ENCODE results near the gene ENPP7. TPM values are rescaled to one million over a fixed set of nuclear protein-coding genes. Genes with fewer than 3 reads are reported as not detected.
"Not testable (repeated sequence)": the region's sequence is repeated elsewhere in the genome, so short reads cannot be mapped to it uniquely, and the experiment has no call there.

Gene ENPP7
- total and polyA plus RNA-seq, 3 experiments from 2014 or later = 0.11 to 0.26 TPM; not detected in 1

- Histone ChIP-seq H3K9me3 (ENCODE audit: low read length) (no peaks in the 10 kb centered on the region), H3K4me1 (ENCODE audit: insufficient read depth, low read length) (no peaks in the 10 kb centered on the region), H3K4me3 (ENCODE audit: low read length) (no peak overlapping the region), H3K27me3 (ENCODE audit: insufficient read depth, low read length, poor library complexity, severe bottlenecking) (no peaks in the 10 kb centered on the region), H3K36me3 (ENCODE audit: insufficient read depth, low read length) (no peaks in the 10 kb centered on the region), H3K27ac (ENCODE audit: low read depth, low read length) (no peak overlapping the region)
- ChIA-PET CTCF (interaction anchor here (1.0 kb wide), 1 partner anchor 14 kb away, joined by 5 read pairs; no protein-coding TSS in a partner anchor), POLR2A (no interaction called here)
- no peak overlapping the region for H3K4me3 Mint-ChIP-seq
- H3K36me3 Mint-ChIP-seq = no peaks in the 10 kb centered on the region
- DNase-seq = no peak
- no peak overlapping the region for H3K27ac Mint-ChIP-seq
- H3K27me3 Mint-ChIP-seq = peaks cover 4 to 29% of the 10 kb centered on the region in 2 donors
- peaks cover 0 to 1% (median 0%) of the 10 kb centered on the region in 5 donors for H3K9me3 Mint-ChIP-seq
- H3K4me1 Mint-ChIP-seq = no peaks in the 10 kb centered on the region
These were observed 29.6 kb downstream of the ENPP7 start for GRCh38 chr17:79760197-79760906.

GRCh38 chr17:79761894-79762589, 31.3 kb downstream of the ENPP7 start:
- Mint-ChIP-seq H3K4me3 (no peak overlapping the region), H3K9me3 (peaks cover 0 to 1% (median 0%) of the 10 kb centered on the region in 5 donors), H3K36me3 (no peaks in the 10 kb centered on the region), H3K27me3 (peaks cover 2 to 31% of the 10 kb centered on the region in 2 donors), H3K4me1 (no peaks in the 10 kb centered on the region), H3K27ac (no peak overlapping the region)
- no peaks in the 10 kb centered on the region for H3K9me3 ChIP-seq (ENCODE audit: low read length)
- no peak for DNase-seq
- no peaks in the 10 kb centered on the region for H3K4me1 ChIP-seq (ENCODE audit: insufficient read depth, low read length)
- H3K4me3 ChIP-seq (ENCODE audit: low read length) = no peak overlapping the region
- ChIA-PET CTCF (interaction anchor here (0.7 to 0.9 kb wide), 2 partner anchors 20 to 154 kb away, joined by 3 read pairs; no protein-coding TSS in a partner anchor), POLR2A (no interaction called here)
- H3K27me3 ChIP-seq (ENCODE audit: insufficient read depth, low read length, poor library complexity, severe bottlenecking) = no peaks in the 10 kb centered on the region
- H3K27ac ChIP-seq (ENCODE audit: low read depth, low read length) = no peak overlapping the region
- no peaks in the 10 kb centered on the region for H3K36me3 ChIP-seq (ENCODE audit: insufficient read depth, low read length)

- H3K4me3 ChIP-seq (ENCODE audit: low read length) = no peak overlapping the region
- Mint-ChIP-seq H3K9me3 (peaks cover 0 to 3% (median 0%) of the 10 kb centered on the region in 5 donors), H3K36me3 (no peaks in the 10 kb centered on the region), H3K27ac (no peak overlapping the region), H3K4me3 (no peak overlapping the region), H3K4me1 (no peaks in the 10 kb centered on the region), H3K27me3 (peaks cover 17 to 47% of the 10 kb centered on the region in 2 donors)
- peaks cover 4% of the 10 kb centered on the region for H3K27me3 ChIP-seq (ENCODE audit: insufficient read depth, low read length, poor library complexity, severe bottlenecking)
- DNase-seq = no peak
- ChIA-PET CTCF (no interaction called here), POLR2A (no interaction called here)
- no peaks in the 10 kb centered on the region for H3K36me3 ChIP-seq (ENCODE audit: insufficient read depth, low read length)
- H3K4me1 ChIP-seq (ENCODE audit: insufficient read depth, low read length) = no peaks in the 10 kb centered on the region
- no peaks in the 10 kb centered on the region for H3K9me3 ChIP-seq (ENCODE audit: low read length)
- no peak overlapping the region for H3K27ac ChIP-seq (ENCODE audit: low read depth, low read length)
These were observed 35.0 kb downstream of the ENPP7 start for GRCh38 chr17:79765708-79766107.

- H3K9me3 Mint-ChIP-seq = peaks cover 0 to 2% (median 0%) of the 10 kb centered on the region in 5 donors
- no peak overlapping the region for H3K4me3 Mint-ChIP-seq
- H3K27me3 Mint-ChIP-seq = peaks cover 25 to 56% of the 10 kb centered on the region in 2 donors
- ChIA-PET CTCF (no interaction called here), POLR2A (no interaction called here)
- H3K27ac Mint-ChIP-seq = no peak overlapping the region
- Histone ChIP-seq H3K4me3 (ENCODE audit: low read length) (no peak overlapping the region), H3K36me3 (ENCODE audit: insufficient read depth, low read length) (no peaks in the 10 kb centered on the region), H3K9me3 (ENCODE audit: low read length) (no peaks in the 10 kb centered on the region), H3K27ac (ENCODE audit: low read depth, low read length) (no peak overlapping the region), H3K4me1 (ENCODE audit: insufficient read depth, low read length) (no peaks in the 10 kb centered on the region), H3K27me3 (ENCODE audit: insufficient read depth, low read length, poor library complexity, severe bottlenecking) (peaks cover 4% of the 10 kb centered on the region)
- no peaks in the 10 kb centered on the region for H3K4me1 Mint-ChIP-seq
- H3K36me3 Mint-ChIP-seq = no peaks in the 10 kb centered on the region
- no peak for DNase-seq
These were observed 39.1 kb downstream of the ENPP7 start for GRCh38 chr17:79769570-79770506.

- no peak overlapping the region for H3K4me3 ChIP-seq (ENCODE audit: low read length)
- H3K36me3 ChIP-seq (ENCODE audit: insufficient read depth, low read length) = no peaks in the 10 kb centered on the region
- H3K27ac ChIP-seq (ENCODE audit: low read depth, low read length) = no peak overlapping the region
- ChIA-PET CTCF (no interaction called here), POLR2A (no interaction called here)
- Mint-ChIP-seq H3K27me3 (peaks cover 25 to 61% of the 10 kb centered on the region in 2 donors), H3K9me3 (peaks cover 0 to 2% (median 0%) of the 10 kb centered on the region in 5 donors), H3K4me3 (no peak overlapping the region), H3K4me1 (no peaks in the 10 kb centered on the region), H3K36me3 (no peaks in the 10 kb centered on the region), H3K27ac (no peak overlapping the region)
- H3K27me3 ChIP-seq (ENCODE audit: insufficient read depth, low read length, poor library complexity, severe bottlenecking) = peaks cover 10% of the 10 kb centered on the region
- no peaks in the 10 kb centered on the region for H3K4me1 ChIP-seq (ENCODE audit: insufficient read depth, low read length)
- DNase-seq = no peak
- H3K9me3 ChIP-seq (ENCODE audit: low read length) = no peaks in the 10 kb centered on the region
These were observed 40.5 kb downstream of the ENPP7 start for GRCh38 chr17:79771276-79771675.

GRCh38 chr17:79772726-79773125, 42.0 kb downstream of the ENPP7 start:
- peaks cover 32 to 64% of the 10 kb centered on the region in 2 donors for H3K27me3 Mint-ChIP-seq
- POLR2A ChIA-PET, H3K36me3 Mint-ChIP-seq: not testable (repeated sequence)

GRCh38 chr17:79774561-79774975, 43.8 kb downstream of the ENPP7 start:
- Mint-ChIP-seq H3K27me3 (peaks cover 33 to 62% of the 10 kb centered on the region in 2 donors), H3K4me3 (no peak overlapping the region), H3K4me1 (peaks cover 7 to 21% (median 20%) of the 10 kb centered on the region in 3 donors), H3K36me3 (no peaks in the 10 kb centered on the region), H3K9me3 (peaks cover 0 to 2% (median 0%) of the 10 kb centered on the region in 5 donors), H3K27ac (peak overlapping the region in 1 of 8 donors; percentile 18)
- no peak overlapping the region for H3K27ac ChIP-seq (ENCODE audit: low read depth, low read length)
- no peak for DNase-seq
- no peak overlapping the region for H3K4me3 ChIP-seq (ENCODE audit: low read length)
- POLR2A ChIA-PET = no interaction called here
- CTCF ChIA-PET = interaction anchor here (1.9 kb wide), 1 partner anchor 33 kb away, joined by 6 read pairs; no protein-coding TSS in a partner anchor
- H3K4me1 ChIP-seq (ENCODE audit: insufficient read depth, low read length) = peaks cover 16% of the 10 kb centered on the region
- no peaks in the 10 kb centered on the region for H3K9me3 ChIP-seq (ENCODE audit: low read length)
- H3K27me3 ChIP-seq (ENCODE audit: insufficient read depth, low read length, poor library complexity, severe bottlenecking) = peaks cover 19% of the 10 kb centered on the region
- no peaks in the 10 kb centered on the region for H3K36me3 ChIP-seq (ENCODE audit: insufficient read depth, low read length)

More at GRCh38 chr17:79772726-79773125, 42.0 kb downstream of the ENPP7 start:
- H3K4me1 Mint-ChIP-seq = peaks cover 2 to 13% (median 9%) of the 10 kb centered on the region in 3 donors
- H3K9me3 Mint-ChIP-seq; H3K27ac ChIP-seq (ENCODE audit: low read depth, low read length); H3K27ac Mint-ChIP-seq; CTCF ChIA-PET; H3K9me3 ChIP-seq (ENCODE audit: low read length); H3K4me3 ChIP-seq (ENCODE audit: low read length); H3K36me3 ChIP-seq (ENCODE audit: insufficient read depth, low read length); DNase-seq: not testable (repeated sequence)
- H3K4me3 Mint-ChIP-seq = peak overlapping the region in 1 of 7 donors; percentile 16
- Histone ChIP-seq H3K27me3 (ENCODE audit: insufficient read depth, low read length, poor library complexity, severe bottlenecking) (peaks cover 16% of the 10 kb centered on the region), H3K4me1 (ENCODE audit: insufficient read depth, low read length) (peaks cover 10% of the 10 kb centered on the region)
